GM21447 (cell line): ENCODE results near the gene KDM4D.
A peak's percentile ranks its signal among the peaks of the same experiment; 100 is the strongest.
"Not testable (repeated sequence)": the region's sequence is repeated elsewhere in the genome, so short reads cannot be mapped to it uniquely, and the experiment has no call there.

Source experiments
- ATAC-seq: cut with Tn5 transposase; IDR thresholded peaks from one replicate; pipeline ENCODE4 v1.9.1; 2021; ENCODE audit not compliant: unreplicated experiment

Gene KDM4D

GRCh38 chr11:94973099-94973968 lies at the start of gene KDM4D, which contains the start of gene CWC15:
Gene KDM4D (plus strand): TSS chr11:94973709. CDS start chr11:94997373, 23,664 bp downstream.
Gene CWC15 (minus strand): TSS chr11:94973556. CDS start chr11:94972185, 1,371 bp downstream.
- peak; percentile 100 for ATAC-seq

- no peak for ATAC-seq
These were observed 49.3 kb upstream of the KDM4D start for GRCh38 chr11:94924171-94924572.

- ATAC-seq: no peak
These were observed 48.9 kb upstream of the KDM4D start for GRCh38 chr11:94924612-94925011.

- ATAC-seq: peak; percentile 79
These were observed 47.9 kb upstream of the KDM4D start for GRCh38 chr11:94925422-94926270.

GRCh38 chr11:94926271-94926625 lies 47.3 kb upstream of the KDM4D start:
- no peak for ATAC-seq

GRCh38 chr11:94926698-94927237 lies 46.7 kb upstream of the KDM4D start:
- ATAC-seq: no peak

- no peak for ATAC-seq
These were observed 45.2 kb upstream of the KDM4D start for GRCh38 chr11:94928117-94928990.

GRCh38 chr11:94932072-94932471 lies 41.4 kb upstream of the KDM4D start:
- ATAC-seq: not testable (repeated sequence)

GRCh38 chr11:94932503-94932902 lies 41.0 kb upstream of the KDM4D start:
- ATAC-seq: no peak

GRCh38 chr11:94933223-94934130 lies 40.0 kb upstream of the KDM4D start:
- ATAC-seq: no peak

GRCh38 chr11:94934362-94934761 lies 39.1 kb upstream of the KDM4D start:
- no peak for ATAC-seq

- no peak for ATAC-seq
These were observed 38.7 kb upstream of the KDM4D start for GRCh38 chr11:94934846-94935245.

GRCh38 chr11:94938095-94939055 lies 35.1 kb upstream of the KDM4D start:
- no peak for ATAC-seq

GRCh38 chr11:94939346-94939745 lies 34.2 kb upstream of the KDM4D start:
- no peak for ATAC-seq

- no peak for ATAC-seq
These were observed 32.4 kb upstream of the KDM4D start for GRCh38 chr11:94941131-94941530.

GRCh38 chr11:94946812-94947211 lies 26.7 kb upstream of the KDM4D start:
- no peak for ATAC-seq

GRCh38 chr11:94948070-94948617 lies 25.4 kb upstream of the KDM4D start:
- ATAC-seq: no peak

GRCh38 chr11:94954753-94955152 lies 18.8 kb upstream of the KDM4D start:
- ATAC-seq: no peak
